ENCODE measurements around the gene DUSP28.
A peak's percentile ranks its signal among the peaks of the same experiment; 100 is the strongest.
"Not testable (repeated sequence)": the region's sequence is repeated elsewhere in the genome, so short reads cannot be mapped to it uniquely, and the experiment has no call there.

DUSP28 gene

DNA sequence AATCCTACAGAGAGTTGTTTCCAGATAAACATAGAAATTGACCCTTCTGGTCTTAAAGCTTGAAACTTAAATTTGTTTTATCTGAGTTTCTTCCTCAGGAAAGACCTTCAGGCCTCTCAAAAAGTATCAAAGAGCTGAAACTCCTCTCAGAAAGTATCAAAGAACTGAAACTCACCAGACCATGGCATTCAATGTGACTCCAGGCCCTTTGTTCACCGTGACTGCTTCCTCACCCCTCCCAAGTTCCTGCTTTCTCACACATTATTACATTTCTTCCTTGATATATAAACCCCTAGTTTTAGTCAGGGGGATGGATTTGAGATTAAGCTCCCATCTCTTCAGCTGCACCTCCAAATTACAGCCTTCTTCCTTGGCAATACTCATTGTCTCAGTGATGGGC is 8.3 kb upstream of the DUSP28 start:
- Mint-ChIP-seq H3K4me3 (no peak overlapping the region), H3K9me3 (peaks cover 11 to 17% of the 10 kb centered on the region in 2 donors), H3K27me3 (no peaks in the 10 kb centered on the region), H3K4me1 (peaks cover 29% of the 10 kb centered on the region), H3K27ac (no peak overlapping the region)
- no peak for ATAC-seq
- DNase-seq = no peak

DNA sequence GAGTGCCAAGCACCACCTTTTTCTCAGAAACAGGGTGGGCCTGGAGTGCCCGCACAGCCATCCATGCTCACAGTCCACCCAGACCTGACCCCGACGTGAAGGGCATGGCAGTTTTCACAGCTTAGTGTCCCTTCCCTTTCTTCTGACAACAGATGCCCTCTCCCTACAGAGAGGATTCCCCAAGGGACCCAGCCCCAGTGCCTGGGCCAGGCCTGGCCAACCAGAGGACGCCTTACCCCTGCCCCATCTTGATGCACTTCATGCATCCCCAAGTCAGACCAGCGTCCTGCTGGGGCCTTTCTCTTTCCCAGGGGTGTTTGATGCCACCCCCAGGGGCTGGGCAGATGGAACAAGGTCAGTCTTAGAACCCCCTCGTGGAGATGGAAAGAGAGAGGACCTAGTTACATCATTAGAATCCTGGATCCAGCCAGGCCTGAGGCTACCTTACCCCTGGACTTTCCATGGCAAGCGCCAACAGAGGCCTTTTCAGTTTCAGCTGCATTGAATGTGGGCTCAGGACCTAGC is 6.1 kb upstream of the DUSP28 start:
- Mint-ChIP-seq H3K9me3 (peaks cover 11 to 17% of the 10 kb centered on the region in 2 donors), H3K4me3 (no peak overlapping the region), H3K4me1 (peaks cover 48% of the 10 kb centered on the region), H3K27ac (no peak overlapping the region), H3K27me3 (no peaks in the 10 kb centered on the region)
- DNase-seq (no peak), ATAC-seq (no peak)

DNA sequence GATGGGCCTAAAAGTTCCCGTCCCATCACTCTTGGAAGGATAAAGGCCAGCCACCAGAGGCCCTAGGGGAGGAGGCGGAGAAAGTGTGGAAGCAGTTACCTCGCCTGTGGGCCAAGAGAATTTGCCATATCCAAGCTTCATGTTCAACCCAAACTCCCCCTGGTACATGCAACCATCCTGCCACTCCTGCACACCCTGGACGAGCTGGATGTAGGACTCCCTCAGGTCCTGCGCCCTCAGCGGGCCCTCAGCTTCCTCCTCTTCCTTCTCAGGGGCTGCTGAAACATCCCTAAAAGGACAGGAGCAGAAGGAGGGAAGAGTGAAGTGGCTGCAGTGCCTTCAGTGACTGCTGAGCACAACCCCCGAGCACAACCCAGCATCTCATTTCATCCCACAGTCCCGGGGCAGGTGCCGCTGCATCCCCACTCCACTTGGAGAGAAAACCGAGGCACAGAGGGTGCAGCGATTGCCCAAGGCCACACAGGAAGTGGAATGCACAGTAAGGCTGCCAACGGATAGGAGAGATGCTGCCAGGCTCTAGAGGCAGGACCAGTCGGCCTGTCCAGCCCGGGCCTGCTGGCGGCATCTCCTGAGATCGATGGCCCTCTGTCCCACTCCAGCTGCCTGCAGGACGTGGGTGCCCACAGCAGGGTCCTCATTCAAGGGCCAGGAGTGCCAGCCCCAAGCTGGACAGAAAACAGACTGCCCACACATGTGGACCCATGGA is 5.2 kb upstream of the DUSP28 start:
- DNase-seq (no peak), ATAC-seq (no peak)
- Mint-ChIP-seq H3K9me3 (peaks cover 11 to 17% of the 10 kb centered on the region in 2 donors), H3K27ac (no peak overlapping the region), H3K4me3 (no peak overlapping the region), H3K4me1 (peaks cover 57% of the 10 kb centered on the region), H3K27me3 (no peaks in the 10 kb centered on the region)

- H3K4me1 Mint-ChIP-seq = peaks cover 58% of the 10 kb centered on the region
- H3K9me3 Mint-ChIP-seq = peaks cover 9 to 16% of the 10 kb centered on the region in 2 donors
- no peak overlapping the region for H3K27ac Mint-ChIP-seq
- no peak for DNase-seq
- no peaks in the 10 kb centered on the region for H3K27me3 Mint-ChIP-seq
- ATAC-seq = no peak
- no peak overlapping the region for H3K4me3 Mint-ChIP-seq
Measured at GRCh38 chr2:240555541-240556250, 4.5 kb upstream of the DUSP28 start.

DNA sequence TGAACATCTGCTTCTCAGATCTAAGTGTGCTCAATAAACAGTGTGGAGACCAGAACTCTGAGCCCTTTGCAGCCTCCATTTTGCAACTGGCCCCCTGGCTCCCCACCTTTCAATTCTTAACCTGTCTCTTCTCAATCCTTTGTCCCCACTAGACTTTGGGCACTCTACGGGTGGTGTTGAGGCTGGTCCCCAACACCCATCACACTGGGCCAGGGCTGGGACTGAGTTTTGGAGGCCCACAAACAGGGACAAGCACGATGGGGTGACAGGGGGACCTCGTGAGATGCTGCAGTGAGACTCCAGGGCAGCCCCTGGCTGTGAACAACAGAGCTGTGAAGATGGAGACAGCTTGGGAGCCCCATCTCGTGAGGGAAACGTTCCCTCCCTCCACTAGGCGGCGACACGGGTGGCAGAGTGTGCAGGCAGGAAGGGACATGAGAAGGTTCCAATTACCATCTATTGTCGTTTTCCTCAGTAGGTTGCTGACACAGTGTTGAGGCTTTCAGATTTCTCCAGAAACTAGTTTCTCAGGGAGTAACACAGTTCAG is 3.5 kb upstream of the DUSP28 start:
- H3K4me3 Mint-ChIP-seq = peak overlapping the region; percentile 9 to 21
- ATAC-seq = no peak

GRCh38 chr2:240557101-240557751 is 2.9 kb upstream of the DUSP28 start:
- Mint-ChIP-seq H3K4me1 (peaks cover 65% of the 10 kb centered on the region), H3K9me3 (peaks cover 0 to under 1% of the 10 kb centered on the region in 2 donors), H3K27ac (no peak overlapping the region), H3K4me3 (peak overlapping the region; percentile 9 to 21), H3K27me3 (no peaks in the 10 kb centered on the region)
- no peak for ATAC-seq
- no peak for DNase-seq

More for the DNA sequence above, 3.5 kb upstream of the DUSP28 start:
- H3K27ac Mint-ChIP-seq = peak overlapping the region in 1 of 2 donors; percentile 92
- peaks cover 64% of the 10 kb centered on the region for H3K4me1 Mint-ChIP-seq
- no peaks in the 10 kb centered on the region for H3K27me3 Mint-ChIP-seq
- DNase-seq = peak; percentile 55 to 61
- H3K9me3 Mint-ChIP-seq = peaks cover 5 to 6% of the 10 kb centered on the region in 2 donors

GRCh38 chr2:240557808-240558207 is 2.3 kb upstream of the DUSP28 start, which contains the start of gene ANKMY1:
Gene ANKMY1, minus strand, starts transcription at chr2:240557988. Its CDS starts 653 bp downstream, at chr2:240557335.
- DNase-seq (peak; percentile 68), ATAC-seq (peak; percentile 33)
- no peaks in the 10 kb centered on the region for H3K9me3 Mint-ChIP-seq
- H3K4me3 Mint-ChIP-seq = peak within 1 kb of the TSS; percentile 89 to 96
- no peaks in the 10 kb centered on the region for H3K27me3 Mint-ChIP-seq
- H3K27ac Mint-ChIP-seq = no peak within 1 kb of the TSS
- H3K4me1 Mint-ChIP-seq = peaks cover 70% of the 10 kb centered on the region

DNA sequence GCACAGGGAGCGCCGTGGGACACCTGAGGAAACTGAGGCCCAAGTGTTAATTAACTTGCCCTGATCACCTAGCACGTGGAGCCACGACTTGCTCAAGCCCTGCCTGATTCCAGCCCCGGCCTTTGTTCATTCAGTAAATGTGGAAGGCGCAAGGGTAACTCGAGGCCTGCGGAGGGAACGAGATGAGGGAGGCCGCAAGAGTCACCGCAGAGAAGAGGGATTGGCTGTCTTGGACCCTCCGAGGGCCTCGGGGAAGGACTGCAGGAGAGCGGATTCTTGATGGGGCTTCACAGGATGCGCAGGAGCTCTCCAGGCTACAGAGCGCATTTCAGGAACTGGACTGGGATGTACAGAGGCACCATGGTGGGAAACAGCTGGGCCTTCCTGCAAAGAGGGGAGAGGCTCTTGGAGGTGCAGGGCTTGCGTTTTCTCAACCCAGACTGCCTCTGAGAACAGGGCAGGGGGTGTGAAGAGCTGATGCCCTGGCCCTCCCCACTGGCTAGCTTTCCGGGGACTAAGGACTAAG is 1.9 kb upstream of the DUSP28 start:
- ATAC-seq (no peak), DNase-seq (no peak)
- no peaks in the 10 kb centered on the region for H3K9me3 Mint-ChIP-seq
- H3K4me1 Mint-ChIP-seq = peaks cover 70% of the 10 kb centered on the region
- peak overlapping the region; percentile 89 to 96 for H3K4me3 Mint-ChIP-seq
- H3K27ac Mint-ChIP-seq = no peak overlapping the region
- no peaks in the 10 kb centered on the region for H3K27me3 Mint-ChIP-seq

DNA sequence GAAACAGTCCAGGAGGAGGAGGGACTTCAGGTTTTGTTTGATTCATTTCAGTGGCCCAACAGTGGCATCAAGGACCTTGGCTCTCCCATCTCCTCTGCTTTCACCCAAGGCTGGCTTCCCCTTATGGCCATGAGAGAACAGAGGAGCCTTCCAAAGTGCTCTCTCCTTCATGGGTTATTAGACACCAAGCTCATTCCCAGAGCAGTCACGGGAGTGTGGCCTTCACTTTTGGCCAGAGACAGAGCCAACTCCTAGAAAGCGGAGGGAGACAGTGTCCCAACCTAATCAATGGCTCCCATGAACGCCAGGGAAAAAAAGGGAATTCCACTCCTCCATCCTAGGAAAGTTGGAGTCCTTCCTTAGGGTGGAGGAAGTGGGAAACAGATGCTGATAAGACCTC is 871 bp upstream of the DUSP28 start:
- DNase-seq = peak in 1 of 2 donors; percentile 21
- H3K4me1 Mint-ChIP-seq = peaks cover 78% of the 10 kb centered on the region
- H3K27ac Mint-ChIP-seq = no peak overlapping the region
- no peaks in the 10 kb centered on the region for H3K9me3 Mint-ChIP-seq
- H3K27me3 Mint-ChIP-seq = no peaks in the 10 kb centered on the region
- peak overlapping the region; percentile 89 to 96 for H3K4me3 Mint-ChIP-seq
- no peak for ATAC-seq

GRCh38 chr2:240560480-240561324 is 545 bp downstream of the DUSP28 start:
- Mint-ChIP-seq H3K4me3 (peak overlapping the region; percentile 89 to 96), H3K9me3 (no peaks in the 10 kb centered on the region), H3K4me1 (peaks cover 83% of the 10 kb centered on the region), H3K27me3 (no peaks in the 10 kb centered on the region), H3K27ac (peak overlapping the region; percentile 94 to 96)
- ATAC-seq (peak; percentile 64), DNase-seq (peak; percentile 99)

- Mint-ChIP-seq H3K4me1 (peaks cover 87% of the 10 kb centered on the region), H3K9me3 (no peaks in the 10 kb centered on the region), H3K27ac (peak overlapping the region; percentile 94 to 96), H3K4me3 (peak overlapping the region; percentile 89 to 96), H3K27me3 (no peaks in the 10 kb centered on the region)
- DNase-seq = peak in 1 of 2 donors; percentile 31
- ATAC-seq = no peak
Measured at GRCh38 chr2:240561325-240561971, 1.3 kb downstream of the DUSP28 start.

GRCh38 chr2:240563231-240563630 is 3.1 kb downstream of the DUSP28 start:
- H3K27ac Mint-ChIP-seq = peak overlapping the region in 1 of 2 donors; percentile 63
- not testable (repeated sequence) for ATAC-seq, DNase-seq, H3K27me3 Mint-ChIP-seq, H3K9me3 Mint-ChIP-seq
- peak overlapping the region; percentile 18 to 96 for H3K4me3 Mint-ChIP-seq
- peaks cover 85% of the 10 kb centered on the region for H3K4me1 Mint-ChIP-seq

GRCh38 chr2:240563951-240564560 is 3.9 kb downstream of the DUSP28 start:
- no peaks in the 10 kb centered on the region for H3K9me3 Mint-ChIP-seq
- DNase-seq (no peak), ATAC-seq (no peak)
- peak overlapping the region; percentile 42 to 92 for H3K27ac Mint-ChIP-seq
- H3K4me1 Mint-ChIP-seq = peaks cover 77% of the 10 kb centered on the region
- H3K27me3 Mint-ChIP-seq = no peaks in the 10 kb centered on the region
- H3K4me3 Mint-ChIP-seq = peak overlapping the region; percentile 97 to 98

All from stimulated activated naive CD8-positive, alpha-beta T cell treated with anti-CD3 and anti-CD28 coated beads, Interleukin-15, amount 100 ng/mL, for 72 hours (primary cell).